CD4-positive, alpha-beta T cell treated with Interleukin-2 at 100 ng/mL for 4 hours (primary cell): ENCODE data around the gene NKD1.

ENCODE experiments used
- DNase-seq: peaks from one replicate; pipeline ENCODE4 v3.0.0-alpha.2; 2020; ENCODE audit warnings: low spot score

The NKD1 gene

GRCh38 chr16:50580180-50580798 lies 32.1 kb downstream of the NKD1 start:
- no peak for DNase-seq

DNA sequence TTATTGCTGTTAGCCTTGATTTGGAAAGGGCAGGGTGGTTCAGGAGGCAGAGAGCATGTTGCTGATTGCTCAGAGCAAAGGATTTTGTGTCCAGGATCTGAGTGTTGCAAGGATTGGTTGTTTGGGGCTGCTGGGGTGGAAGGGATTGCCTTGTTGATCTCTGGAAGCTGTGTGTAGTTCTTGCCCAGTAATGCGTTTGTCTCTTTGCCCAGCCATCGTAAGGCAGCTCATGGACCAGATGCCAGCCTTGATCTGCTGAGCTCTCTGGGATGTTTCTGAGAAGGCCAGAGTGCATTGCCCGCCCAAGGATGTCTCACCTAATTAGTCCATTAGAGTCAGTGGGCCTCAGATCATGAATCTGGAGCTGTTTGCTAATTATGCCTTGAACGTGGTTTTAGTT lies 33.6 kb downstream of the NKD1 start:
- DNase-seq: no peak

DNA sequence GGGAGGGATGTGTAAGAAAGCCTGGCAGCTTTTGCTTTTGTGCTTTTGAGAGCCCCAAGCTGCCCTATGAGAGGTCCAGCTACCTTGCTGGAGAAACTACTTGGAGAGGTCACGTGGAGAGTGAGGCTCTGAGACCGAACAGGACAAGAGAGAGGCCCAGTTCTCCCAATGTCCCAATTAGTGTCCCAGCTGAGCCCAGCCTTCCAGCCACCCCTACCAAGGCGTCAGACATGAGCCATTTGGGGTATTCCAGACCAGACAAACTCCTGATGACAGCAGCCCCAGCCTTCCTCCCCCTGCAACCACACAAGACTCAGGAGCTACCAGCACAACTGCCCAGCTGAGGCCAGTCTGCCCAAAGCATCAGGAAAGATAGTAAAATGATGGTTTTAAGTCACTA lies 35.0 kb downstream of the NKD1 start:
- no peak for DNase-seq

GRCh38 chr16:50584033-50584722 lies 36.0 kb downstream of the NKD1 start:
- DNase-seq: no peak

GRCh38 chr16:50585331-50585776 lies 37.2 kb downstream of the NKD1 start:
- no peak for DNase-seq

GRCh38 chr16:50587543-50587942 lies 39.3 kb downstream of the NKD1 start:
- no peak for DNase-seq

DNA sequence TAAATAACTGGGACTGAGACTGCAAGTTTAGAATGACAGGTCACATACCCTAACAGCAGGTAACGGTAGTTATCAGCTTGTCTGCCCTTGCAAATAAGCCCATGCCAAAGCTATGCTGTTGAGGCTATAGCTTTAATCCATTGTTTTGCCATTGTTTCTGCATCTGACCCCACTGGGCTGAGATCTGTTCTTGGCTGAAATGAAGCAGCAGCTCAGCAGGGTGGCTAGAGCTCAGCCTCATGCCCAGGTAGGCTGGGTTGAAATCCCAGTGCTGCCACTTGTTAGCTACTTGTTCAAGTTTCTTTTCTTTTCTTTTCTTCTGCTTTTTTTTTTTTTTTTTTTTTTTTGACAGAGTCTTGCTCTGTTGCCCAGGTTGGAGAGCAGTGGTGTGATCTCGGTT lies 40.1 kb downstream of the NKD1 start:
- no peak for DNase-seq

GRCh38 chr16:50591209-50591608 lies 43.0 kb downstream of the NKD1 start:
- DNase-seq: no peak

DNA sequence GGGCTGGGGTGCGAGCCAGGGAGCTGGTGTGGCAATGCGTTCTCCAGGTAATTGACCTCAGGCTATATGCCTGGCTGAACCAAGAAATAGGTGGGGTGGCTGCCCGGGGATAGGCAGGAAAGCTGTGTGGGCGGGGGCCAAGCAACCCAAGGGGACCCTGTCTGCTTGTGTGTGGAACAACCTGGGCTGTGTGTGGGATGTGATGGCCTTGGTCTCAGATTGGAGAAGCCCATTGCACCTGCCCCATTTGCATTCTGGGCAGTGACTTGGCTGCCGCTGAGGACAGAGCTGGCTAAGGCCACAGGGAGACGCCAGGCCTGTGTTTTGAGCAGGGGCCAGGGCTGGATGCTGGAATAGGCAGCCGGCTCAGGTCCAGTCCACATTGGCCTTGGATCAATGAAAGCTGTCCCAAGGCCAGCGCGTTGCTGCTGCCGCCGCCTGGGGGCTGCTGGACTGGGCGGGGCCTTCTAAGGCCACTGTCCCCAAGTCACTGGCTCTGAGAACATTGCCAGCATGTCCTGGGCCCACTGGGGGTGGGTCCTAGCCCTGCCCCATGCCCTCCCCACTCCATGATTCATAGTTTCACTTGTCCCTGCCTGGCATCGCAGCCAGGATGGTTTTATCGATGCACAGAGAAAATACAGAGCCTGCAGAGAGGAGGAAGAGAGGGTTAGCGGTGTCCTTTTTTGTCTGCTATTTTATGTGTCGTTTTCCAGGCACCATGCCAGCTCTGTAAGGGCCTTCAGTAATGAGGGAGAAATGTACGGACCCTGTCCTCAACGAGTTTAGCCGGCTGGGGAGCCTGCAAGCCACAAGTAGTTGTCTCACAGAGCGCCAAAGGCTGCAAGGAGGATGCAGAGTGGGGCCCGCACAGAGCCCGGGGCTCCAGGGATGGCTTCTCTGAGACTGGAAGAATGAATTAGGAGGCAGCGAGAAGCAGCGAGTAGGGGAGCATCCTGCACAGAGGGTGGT lies 43.9 kb downstream of the NKD1 start:
- DNase-seq: no peak

- DNase-seq: no peak
These were observed 44.8 kb downstream of the NKD1 start for GRCh38 chr16:50592996-50593395.

DNA sequence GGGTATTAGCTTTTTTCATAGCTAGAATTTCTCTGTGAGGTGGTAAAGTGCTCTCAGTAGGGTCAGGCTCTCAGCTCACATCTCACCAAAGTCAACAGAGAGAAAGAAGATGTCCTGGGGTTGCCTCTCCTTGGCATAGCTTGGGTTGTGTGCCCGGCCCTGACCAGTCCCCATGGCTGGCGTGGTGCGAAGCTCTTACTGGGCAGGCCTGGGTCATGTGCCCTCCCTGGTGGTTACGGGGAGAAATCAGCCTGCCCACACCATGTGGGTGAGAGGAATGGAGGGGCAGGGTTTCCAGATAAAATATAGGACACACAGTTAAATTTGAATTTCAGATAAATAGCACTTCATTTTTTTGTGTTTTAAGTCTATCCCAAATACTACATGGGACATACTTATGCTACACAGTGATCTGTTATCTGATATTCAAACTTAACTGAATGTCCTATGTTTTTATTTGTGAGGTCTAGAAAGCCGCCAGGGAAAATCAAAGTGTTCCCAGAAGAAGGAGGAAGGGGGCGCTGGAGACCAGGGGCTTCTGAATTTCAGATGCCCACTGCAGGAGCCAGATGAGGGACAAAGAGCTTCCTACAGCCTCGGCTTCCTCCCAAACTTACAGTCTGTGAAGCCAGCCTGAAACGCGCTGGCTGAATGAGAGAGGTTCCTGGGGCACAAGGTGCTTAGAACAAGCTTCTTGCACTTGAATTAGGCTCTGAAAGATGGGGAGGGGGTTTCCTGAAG lies 45.4 kb downstream of the NKD1 start:
- DNase-seq: no peak

DNA sequence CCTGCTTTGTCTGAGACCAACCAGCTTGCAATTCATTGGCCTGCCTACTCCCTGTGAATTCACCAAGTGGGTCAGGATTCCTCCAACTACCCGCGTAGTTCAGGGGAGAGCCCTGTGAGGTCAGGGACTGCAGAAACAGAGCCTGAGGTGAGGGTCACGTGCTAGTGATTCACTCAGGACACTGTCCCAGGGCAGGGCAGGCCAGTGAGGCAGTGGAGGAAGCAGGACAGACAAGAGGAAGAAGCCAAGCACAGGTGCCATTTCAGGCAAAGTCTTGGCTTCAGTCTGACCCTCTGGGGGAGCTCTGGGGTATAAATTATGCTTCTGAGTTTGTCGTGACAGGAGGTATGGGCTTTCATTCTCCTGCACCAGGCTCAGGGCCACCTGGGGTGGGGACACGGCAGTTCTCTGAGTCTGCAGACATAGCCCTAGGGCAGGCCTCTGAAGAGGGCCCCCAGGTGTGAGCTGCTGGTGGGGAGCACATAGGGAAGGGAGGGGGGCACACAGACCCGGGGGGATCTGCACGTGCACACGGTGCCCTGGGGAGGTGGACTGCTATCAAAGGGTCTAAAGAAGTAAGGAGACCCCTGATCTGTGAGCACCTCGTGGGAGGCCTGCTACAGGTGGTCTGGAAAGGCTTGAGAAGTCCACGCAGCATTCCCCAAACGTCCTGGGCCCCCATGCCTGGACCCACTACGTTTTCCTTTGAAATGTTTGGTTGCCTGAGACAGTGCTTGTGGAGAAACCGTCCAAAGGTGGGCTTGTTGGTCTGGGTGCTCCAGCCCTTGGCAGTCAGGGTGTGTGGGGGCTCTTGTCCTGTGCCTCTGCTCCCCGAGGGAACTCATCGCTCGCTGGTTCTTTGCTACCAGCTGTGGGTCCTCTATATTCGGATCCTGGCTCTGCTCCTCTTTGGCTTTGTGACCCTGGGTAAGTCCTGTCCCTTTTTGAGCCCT lies 46.4 kb downstream of the NKD1 start:
- no peak for DNase-seq

DNA sequence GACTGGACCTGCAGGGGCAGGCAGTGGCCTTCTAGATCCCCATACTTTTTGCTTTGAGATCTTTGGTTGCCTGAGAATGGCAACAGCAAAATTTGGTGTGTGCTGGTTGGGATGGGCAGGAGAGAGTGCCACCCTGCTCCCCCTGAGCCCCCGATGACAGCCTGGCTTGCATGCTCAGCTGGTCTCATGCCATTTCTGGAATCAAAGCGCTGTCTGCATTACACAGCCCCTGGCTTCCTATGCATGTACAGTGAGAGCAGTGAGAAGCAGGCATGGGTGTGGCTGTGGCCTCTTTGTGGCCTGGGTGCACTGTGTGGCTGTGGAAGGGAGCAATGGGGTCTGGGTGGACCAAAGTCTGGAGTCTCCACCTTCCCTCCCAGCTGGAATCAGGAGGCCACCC lies 47.7 kb downstream of the NKD1 start:
- DNase-seq: no peak

DNA sequence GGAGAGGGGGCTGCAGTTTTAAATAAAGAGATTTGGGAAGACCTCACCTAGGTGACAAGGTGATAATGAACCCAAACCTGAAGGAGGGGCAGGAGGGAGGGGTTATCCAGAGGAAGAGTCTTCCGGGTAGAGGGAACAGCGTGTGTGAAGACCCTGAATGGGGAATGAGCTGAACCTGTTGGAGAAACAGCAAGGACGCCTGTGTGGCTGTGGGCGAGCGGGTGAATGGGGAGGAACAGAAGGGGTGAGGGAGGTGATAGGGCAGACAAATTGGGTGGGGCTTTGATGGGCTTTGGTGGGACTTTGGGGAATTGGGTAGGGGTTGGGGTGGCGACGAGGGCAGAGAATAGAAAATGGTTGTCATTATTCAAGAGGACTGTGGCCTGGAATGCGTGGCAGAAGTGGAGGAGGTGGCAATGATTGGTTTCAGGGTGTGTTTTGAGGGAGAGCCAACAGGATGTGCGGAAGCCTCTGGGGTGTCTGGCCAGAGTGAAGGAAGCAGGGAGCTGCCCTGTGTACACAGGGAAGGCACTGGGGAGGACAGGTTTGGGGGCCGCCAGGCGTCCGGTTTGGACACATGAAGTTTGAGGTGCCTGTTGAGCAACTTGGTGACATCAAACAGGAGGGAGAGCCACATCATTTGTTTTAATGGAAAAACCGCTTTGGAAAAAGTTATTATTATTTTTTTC lies 48.7 kb downstream of the NKD1 start:
- DNase-seq: no peak

- DNase-seq: no peak
These were observed 49.5 kb downstream of the NKD1 start for GRCh38 chr16:50597563-50598255.

GRCh38 chr16:50598256-50598894 lies 50.2 kb downstream of the NKD1 start:
- DNase-seq: no peak

DNA sequence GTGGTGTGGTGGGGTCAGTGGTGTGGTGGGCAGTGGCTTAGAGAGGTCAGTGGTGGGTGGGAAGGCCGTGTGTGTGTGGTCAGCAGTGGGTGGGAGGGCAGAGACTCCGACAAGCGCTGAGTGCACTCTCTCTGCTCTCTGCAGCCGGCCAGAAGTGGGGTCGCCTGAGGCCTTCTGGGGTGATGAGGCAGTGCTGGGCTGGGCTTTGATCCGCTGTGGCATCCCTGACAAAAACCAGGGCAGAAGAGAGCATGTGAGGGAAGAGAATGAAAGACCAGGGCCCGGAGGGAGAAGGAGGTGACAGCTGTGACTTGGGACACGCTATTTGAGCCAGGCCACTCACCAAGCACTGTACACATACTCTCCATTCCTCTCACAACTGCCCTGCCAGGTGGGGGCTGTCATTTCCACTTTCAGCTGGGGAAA lies 50.8 kb downstream of the NKD1 start:
- no peak for DNase-seq

DNA sequence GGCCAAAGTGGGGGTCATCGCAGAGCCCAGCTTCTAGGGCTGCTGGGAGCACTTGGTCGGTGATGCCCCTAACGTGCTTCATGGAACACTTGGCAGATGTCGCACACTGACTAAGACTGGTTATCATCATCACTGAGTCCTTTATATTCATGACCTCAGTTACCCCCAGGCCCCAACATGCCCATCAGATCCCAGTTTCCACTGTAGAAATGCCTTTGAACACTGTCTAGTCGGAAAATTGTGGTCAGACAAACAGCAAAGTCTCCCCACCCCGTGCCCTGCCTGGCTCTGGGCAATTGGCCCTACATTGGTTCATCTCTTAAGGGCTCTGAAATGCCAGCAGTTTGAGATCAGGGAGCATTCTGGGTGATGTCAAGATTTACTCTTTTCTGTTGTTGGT lies 51.3 kb downstream of the NKD1 start:
- no peak for DNase-seq
